SK-N-SH (cell line): ENCODE measurements around the gene CD53. TPM values are rescaled to one million over a fixed set of nuclear protein-coding genes. Genes with fewer than 3 reads are reported as not detected.

ENCODE experiments used
- CTCF ChIA-PET: fragments of 300-600, 350-600 bp; formaldehyde crosslinking; extraction: SDS; loops from one replicate; lab custom pipeline; 2021; lab: Yijun Ruan, JAX
- POLR2A ChIA-PET: fragments of 350-600 bp; sonication (Branson Sonifier 250); formaldehyde crosslinking; extraction: SDS; loops from one replicate; lab custom pipeline; 2020; ENCODE audit warnings: antibody characterized with exemption, inconsistent platforms; lab: Yijun Ruan, JAX
- DNase-seq: peaks from one replicate; pipeline ENCODE4 v3.0.0; 2012
- H2AFZ ChIP-seq: fragments of 200-600 bp; sonication (generic); 2 replicates; pipeline ENCODE4 v1.8.1; 2016; ENCODE audit warnings: antibody characterized with exemption, mild to moderate bottlenecking, low read depth
- H3F3A ChIP-seq: fragments of 200-600 bp; sonication (generic); replicated peaks from 2 replicates; pipeline ENCODE3; 2016; ENCODE audit warnings: antibody characterized with exemption, mild to moderate bottlenecking; ENCODE audit not compliant: insufficient read depth
- H3K27ac ChIP-seq, 2 experiments: fragments of 200-500 bp in 1 of 2; fragments of 200-600 bp in 1 of 2; sonication (Bioruptor generic) in 1 of 2; sonication (generic), shearing (Covaris generic) in 1 of 2; 2 replicates each; pipeline versions ENCODE4 v1.5.1 to v1.6.1; 2014 to 2016; ENCODE audit warnings: low read depth in 2 of 2, inconsistent platforms in 1 of 2, low read length in 1 of 2, mild to moderate bottlenecking in 1 of 2, mixed read lengths in 1 of 2
- H3K27me3 ChIP-seq: fragments of 200-600 bp; sonication (generic), shearing (Covaris generic); 2 replicates; pipeline ENCODE4 v1.6.1; 2016; ENCODE audit warnings: mixed run types; ENCODE audit not compliant: insufficient read depth
- H3K36me3 ChIP-seq, 2 experiments: fragments of 200-500 bp in 1 of 2; fragments of 200-600 bp in 1 of 2; sonication (Bioruptor generic) in 1 of 2; sonication (generic) in 1 of 2; replicated peaks in 1 of 2; 2 replicates each; pipeline versions ENCODE3 to v1.5.1; 2014 to 2016; ENCODE audit warnings: low read length in 1 of 2, mild to moderate bottlenecking in 1 of 2; ENCODE audit not compliant: insufficient read depth in 2 of 2, control insufficient read depth in 1 of 2
- H3K4me1 ChIP-seq, 2 experiments: fragments of 200-500 bp in 1 of 2; fragments of 200-600 bp in 1 of 2; sonication (Bioruptor generic) in 1 of 2; sonication (generic), shearing (Covaris generic) in 1 of 2; 2 replicates each; pipeline versions ENCODE4 v1.5.1 to v1.6.1; 2014 to 2016; ENCODE audit warnings: low read depth in 1 of 2, low read length in 1 of 2, mixed run types in 1 of 2; ENCODE audit not compliant: insufficient read depth in 2 of 2, control insufficient read depth in 1 of 2
- H3K4me2 ChIP-seq: fragments of 200-600 bp; sonication (generic), shearing (Covaris generic); 2 replicates; pipeline ENCODE4 v1.6.1; 2017; ENCODE audit warnings: mixed run types
- H3K4me3 ChIP-seq, 2 experiments: fragments of 200-500 bp in 1 of 2; fragments of 200-600 bp in 1 of 2; sonication (Bioruptor generic) in 1 of 2; sonication (generic), shearing (Covaris generic) in 1 of 2; 2 replicates each; pipeline versions ENCODE4 v1.5.1 to v1.8.1; 2014 to 2016; ENCODE audit warnings: low read depth in 2 of 2, inconsistent platforms in 1 of 2, low read length in 1 of 2, mild to moderate bottlenecking in 1 of 2, mixed read lengths in 1 of 2, moderate library complexity in 1 of 2
- H3K79me2 ChIP-seq: fragments of 200-600 bp; sonication (generic); 2 replicates; pipeline ENCODE4 v1.8.1; 2017; ENCODE audit warnings: mild to moderate bottlenecking; ENCODE audit not compliant: insufficient read depth
- H3K9ac ChIP-seq: fragments of 200-600 bp; sonication (generic); 2 replicates; pipeline ENCODE4 v1.6.1; 2017; ENCODE audit warnings: mixed run types
- H3K9me2 ChIP-seq: fragments of 200-600 bp; sonication (generic); 2 replicates; pipeline ENCODE4 v1.6.1; 2017; ENCODE audit warnings: mixed run types
- H3K9me3 ChIP-seq: fragments of 200-600 bp; sonication (generic); 2 replicates; pipeline ENCODE4 v1.6.1; 2017; ENCODE audit warnings: mixed run types, mild to moderate bottlenecking, moderate library complexity
- H4K20me1 ChIP-seq: fragments of 200-600 bp; sonication (generic); 2 replicates; pipeline ENCODE4 v1.6.1; 2017; ENCODE audit warnings: mild to moderate bottlenecking, mixed run types; ENCODE audit not compliant: insufficient read depth
- ELF1 ChIP-seq: IDR thresholded peaks from 2 replicates; pipeline ENCODE4 v1.4.0; 2012
- EP300 ChIP-seq, 2 experiments: IDR thresholded peaks; 2 replicates each; pipeline versions ENCODE4 v1.4.0 to v1.6.1; 2012; ENCODE audit warnings: borderline replicate concordance in 1 of 2, low read depth in 1 of 2, low read length in 1 of 2
- FOSL2 ChIP-seq: IDR thresholded peaks from 2 replicates; pipeline ENCODE4 v1.4.0; 2012; ENCODE audit warnings: low read depth, mild to moderate bottlenecking, moderate library complexity, borderline replicate concordance
- GABPA ChIP-seq: IDR thresholded peaks from 2 replicates; pipeline ENCODE4 v1.4.0; 2012; ENCODE audit warnings: low read depth, mild to moderate bottlenecking
- GATA2 ChIP-seq: sonication (generic); formaldehyde crosslinking; IDR thresholded peaks from 2 replicates; pipeline ENCODE4 v1.5.0; 2020; ENCODE audit warnings: mild to moderate bottlenecking, missing genetic modification reagents
- MEF2A ChIP-seq: IDR thresholded peaks from 2 replicates; pipeline ENCODE4 v1.4.0; 2012; ENCODE audit warnings: low read depth, borderline replicate concordance
- MXI1 ChIP-seq: IDR thresholded peaks from 2 replicates; pipeline ENCODE4 v1.6.1; 2012; ENCODE audit warnings: mild to moderate bottlenecking, low read depth, low read length, improper control_type of control experiment
- NFIC ChIP-seq: IDR thresholded peaks from 2 replicates; pipeline ENCODE4 v1.4.0; 2012; ENCODE audit warnings: borderline replicate concordance
- NRF1 ChIP-seq: IDR thresholded peaks from 2 replicates; pipeline ENCODE4 v1.6.1; 2012; ENCODE audit warnings: low read depth, mild to moderate bottlenecking, low read length
- POLR2AphosphoS5 ChIP-seq: IDR thresholded peaks from 2 replicates; pipeline ENCODE4 v1.6.1; 2012; ENCODE audit warnings: low read depth, low read length
- RAD21 ChIP-seq: IDR thresholded peaks from 2 replicates; pipeline ENCODE4 v1.6.1; 2012; ENCODE audit warnings: mild to moderate bottlenecking, low read length
- SMC3 ChIP-seq: IDR thresholded peaks from 2 replicates; pipeline ENCODE4 v1.6.1; 2012; ENCODE audit warnings: low read depth, low read length, improper control_type of control experiment
- YY1 ChIP-seq: IDR thresholded peaks from 2 replicates; pipeline ENCODE4 v1.4.0; 2012; ENCODE audit warnings: low read depth, mild to moderate bottlenecking
- WGBS: methylation state at CpG from one replicate; pipeline ENCODE4 v1.1.6; 2017; ENCODE audit warnings: low lambda C conversion rate; 5-methylcytosine and 5-hydroxymethylcytosine counted together
- polyA plus RNA-seq, 3 experiments: library from polyadenylated mRNA; depleted of rRNA; stranded (reverse); fragments of >200 nt; gene quantifications; 2 replicates each; pipeline ENCODE4 v1.2.3, GENCODE V29; 2012
- TF ChIP-seq, protein P1 (sequence below): IDR thresholded peaks from 2 replicates; pipeline ENCODE4 v1.4.0; 2012; ENCODE audit warnings: low read depth, borderline replicate concordance
- TF ChIP-seq, protein P2 (sequence below): fragments of 150-350 bp; IDR thresholded peaks from 2 replicates; pipeline ENCODE4 v1.6.1; 2016; ENCODE audit warnings: mild to moderate bottlenecking, low read depth, low read length
- TF ChIP-seq, protein P3 (sequence below): IDR thresholded peaks from 2 replicates; pipeline ENCODE4 v1.4.0; 2012; ENCODE audit warnings: low read depth
- TF ChIP-seq, protein P4 (sequence below): fragments of 150-350 bp; IDR thresholded peaks from 2 replicates; pipeline ENCODE4 v1.6.1; 2017; ENCODE audit warnings: antibody characterized with exemption, low read length, low read depth, borderline replicate concordance
- TF ChIP-seq, protein P5 (sequence below): IDR thresholded peaks from 2 replicates; pipeline ENCODE4 v1.4.0; 2012; ENCODE audit warnings: low read depth, borderline replicate concordance

CD53 gene
- polyA plus RNA-seq, 1 of the 3 experiments (the other 2 are of a cell fraction) = not detected

DNA sequence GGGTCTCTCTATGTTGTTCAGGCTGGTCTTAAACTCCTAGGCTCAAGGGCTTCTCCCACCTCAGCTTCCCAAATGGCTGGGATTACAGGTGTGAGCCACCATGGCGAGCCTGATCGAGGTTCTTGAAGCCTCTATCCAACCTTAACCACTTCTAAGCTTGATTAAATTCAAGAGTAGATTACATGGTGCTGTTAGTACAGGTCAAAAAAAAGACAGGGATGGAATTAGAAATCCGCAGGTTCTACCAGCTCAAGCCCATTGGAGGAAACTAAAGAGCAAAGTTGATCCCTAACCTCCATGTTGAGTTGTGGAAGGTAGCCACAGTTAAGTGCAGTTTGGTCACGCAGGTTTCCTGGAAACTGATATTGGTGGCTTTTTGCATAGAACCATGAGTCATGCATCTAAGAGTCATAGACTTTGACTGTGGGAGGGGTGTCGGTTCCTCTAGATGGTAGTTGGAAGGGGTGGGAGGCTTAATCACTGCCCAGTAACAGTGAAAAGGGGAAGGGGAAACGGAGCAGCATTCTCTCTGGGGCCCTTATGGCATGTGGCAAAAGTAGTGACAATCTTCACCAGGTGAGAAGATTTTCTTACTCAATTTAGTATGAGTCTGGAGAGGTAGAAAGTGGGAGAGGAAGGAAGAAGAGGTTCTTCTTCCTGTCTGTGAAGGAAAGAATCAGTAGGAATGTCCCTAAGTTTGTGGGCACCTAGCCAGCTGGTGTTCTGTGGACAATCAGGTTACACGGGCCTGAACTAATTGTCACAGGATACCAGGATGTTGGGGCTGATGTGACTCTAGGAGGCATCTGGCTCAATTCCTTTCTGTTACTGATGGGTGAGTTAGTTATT lies 7.0 kb downstream of the CD53 start:
- Histone ChIP-seq H3K9me3 (no peaks in the 10 kb centered on the region; the same call in 1 of the 2 replicates), H4K20me1 (no peaks in the 10 kb centered on the region), H3F3A (no peaks in the 10 kb centered on the region), H3K9me2 (peaks cover 4% of the 10 kb centered on the region; the same call in 1 of the 2 replicates), H3K36me3 (no peaks in the 10 kb centered on the region), H3K79me2 (no peaks in the 10 kb centered on the region), H2AFZ (no peak overlapping the region), H3K27me3 (no peaks in the 10 kb centered on the region), H3K4me2 (no peak overlapping the region), H3K4me1 (no peaks in the 10 kb centered on the region), H3K9ac (no peak overlapping the region), H3K27ac (no peak overlapping the region), H3K4me3 (no peak overlapping the region)
- TF ChIP-seq GABPA = no peak
- TF ChIP-seq MEF2A = no peak
- no peak for TF ChIP-seq FOSL2
- TF ChIP-seq ELF1 = no peak
- TF ChIP-seq, protein P1, sequence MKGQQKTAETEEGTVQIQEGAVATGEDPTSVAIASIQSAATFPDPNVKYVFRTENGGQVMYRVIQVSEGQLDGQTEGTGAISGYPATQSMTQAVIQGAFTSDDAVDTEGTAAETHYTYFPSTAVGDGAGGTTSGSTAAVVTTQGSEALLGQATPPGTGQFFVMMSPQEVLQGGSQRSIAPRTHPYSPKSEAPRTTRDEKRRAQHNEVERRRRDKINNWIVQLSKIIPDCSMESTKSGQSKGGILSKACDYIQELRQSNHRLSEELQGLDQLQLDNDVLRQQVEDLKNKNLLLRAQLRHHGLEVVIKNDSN = no peak
- no peak for TF ChIP-seq SMC3
- TF ChIP-seq EP300 (IDR thresholded peaks at IDR 0.05; ENCODE audit: borderline replicate concordance in 1 of 2, low read depth in 1 of 2, low read length in 1 of 2) = no peak
- no peak for TF ChIP-seq NFIC
- TF ChIP-seq NRF1 = no peak
- TF ChIP-seq, protein P2, sequence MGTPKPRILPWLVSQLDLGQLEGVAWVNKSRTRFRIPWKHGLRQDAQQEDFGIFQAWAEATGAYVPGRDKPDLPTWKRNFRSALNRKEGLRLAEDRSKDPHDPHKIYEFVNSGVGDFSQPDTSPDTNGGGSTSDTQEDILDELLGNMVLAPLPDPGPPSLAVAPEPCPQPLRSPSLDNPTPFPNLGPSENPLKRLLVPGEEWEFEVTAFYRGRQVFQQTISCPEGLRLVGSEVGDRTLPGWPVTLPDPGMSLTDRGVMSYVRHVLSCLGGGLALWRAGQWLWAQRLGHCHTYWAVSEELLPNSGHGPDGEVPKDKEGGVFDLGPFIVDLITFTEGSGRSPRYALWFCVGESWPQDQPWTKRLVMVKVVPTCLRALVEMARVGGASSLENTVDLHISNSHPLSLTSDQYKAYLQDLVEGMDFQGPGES = no peak
- TF ChIP-seq, protein P3, sequence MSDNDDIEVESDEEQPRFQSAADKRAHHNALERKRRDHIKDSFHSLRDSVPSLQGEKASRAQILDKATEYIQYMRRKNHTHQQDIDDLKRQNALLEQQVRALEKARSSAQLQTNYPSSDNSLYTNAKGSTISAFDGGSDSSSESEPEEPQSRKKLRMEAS = no peak
- TF ChIP-seq, protein P4, sequence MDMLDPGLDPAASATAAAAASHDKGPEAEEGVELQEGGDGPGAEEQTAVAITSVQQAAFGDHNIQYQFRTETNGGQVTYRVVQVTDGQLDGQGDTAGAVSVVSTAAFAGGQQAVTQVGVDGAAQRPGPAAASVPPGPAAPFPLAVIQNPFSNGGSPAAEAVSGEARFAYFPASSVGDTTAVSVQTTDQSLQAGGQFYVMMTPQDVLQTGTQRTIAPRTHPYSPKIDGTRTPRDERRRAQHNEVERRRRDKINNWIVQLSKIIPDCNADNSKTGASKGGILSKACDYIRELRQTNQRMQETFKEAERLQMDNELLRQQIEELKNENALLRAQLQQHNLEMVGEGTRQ = no peak
- TF ChIP-seq, protein P5, sequence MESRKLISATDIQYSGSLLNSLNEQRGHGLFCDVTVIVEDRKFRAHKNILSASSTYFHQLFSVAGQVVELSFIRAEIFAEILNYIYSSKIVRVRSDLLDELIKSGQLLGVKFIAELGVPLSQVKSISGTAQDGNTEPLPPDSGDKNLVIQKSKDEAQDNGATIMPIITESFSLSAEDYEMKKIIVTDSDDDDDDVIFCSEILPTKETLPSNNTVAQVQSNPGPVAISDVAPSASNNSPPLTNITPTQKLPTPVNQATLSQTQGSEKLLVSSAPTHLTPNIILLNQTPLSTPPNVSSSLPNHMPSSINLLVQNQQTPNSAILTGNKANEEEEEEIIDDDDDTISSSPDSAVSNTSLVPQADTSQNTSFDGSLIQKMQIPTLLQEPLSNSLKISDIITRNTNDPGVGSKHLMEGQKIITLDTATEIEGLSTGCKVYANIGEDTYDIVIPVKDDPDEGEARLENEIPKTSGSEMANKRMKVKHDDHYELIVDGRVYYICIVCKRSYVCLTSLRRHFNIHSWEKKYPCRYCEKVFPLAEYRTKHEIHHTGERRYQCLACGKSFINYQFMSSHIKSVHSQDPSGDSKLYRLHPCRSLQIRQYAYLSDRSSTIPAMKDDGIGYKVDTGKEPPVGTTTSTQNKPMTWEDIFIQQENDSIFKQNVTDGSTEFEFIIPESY = no peak
- TF ChIP-seq GATA2 (CRISPR knock-in tag) = no peak
- TF ChIP-seq RAD21 = no peak
- TF ChIP-seq YY1 = no peak
- TF ChIP-seq POLR2AphosphoS5 = no peak
- no peak for TF ChIP-seq MXI1
- no peak for DNase-seq
- WGBS = 7% methylated on average over 7 of the region's 7 CpGs
- ChIA-PET POLR2A (no interaction called here), CTCF (no interaction called here)
